Left cardiac atrium (tissue), 4 donors: ENCODE results near the gene PTGDS. TPM values are rescaled to one million over a fixed set of nuclear protein-coding genes. Genes with fewer than 3 reads are reported as not detected.

Experiments used
- ATAC-seq, 2 donors: fragments of 200-7000 bp; cut with Tn5 transposase; one replicate each; pipeline ENCODE4 v1.9.1; 2020; ENCODE audit warnings: mild to moderate bottlenecking in 2 of 2, moderate library complexity in 2 of 2
- DNase-seq: peaks from one replicate; pipeline ENCODE4 v3.0.0-alpha.2; 2020
- intact Hi-C, 2 donors: fragments of 100-400 bp; cut with DNase I; formaldehyde crosslinking; loops; one replicate each; pipeline versions ENCODE4 v1.14.1 to v1.15.1; 2022 to 2023
- total RNA-seq, 2 donors: library from RNA; stranded (reverse); fragmentation: NEBNext Ultra II Directional; extraction: Animal tissue kit (Norgen Biotek cat#: 25700); gene quantifications; one replicate each; pipeline ENCODE4 v1.2.1, GENCODE V29; 2021
- donor health status: DM: no; HTN: yes; CAD: no.
- donor health status: DM: no; HTN: yes; CAD: no; lungs with severe emphysema.
- donor health status: DM: yes; HTN: yes; CAD: no.
- donor health status: Dilated cardiomyopathy.

Gene PTGDS
- total RNA-seq, 2 donors from 2014 or later: 3,329 to 4,014 TPM

DNA sequence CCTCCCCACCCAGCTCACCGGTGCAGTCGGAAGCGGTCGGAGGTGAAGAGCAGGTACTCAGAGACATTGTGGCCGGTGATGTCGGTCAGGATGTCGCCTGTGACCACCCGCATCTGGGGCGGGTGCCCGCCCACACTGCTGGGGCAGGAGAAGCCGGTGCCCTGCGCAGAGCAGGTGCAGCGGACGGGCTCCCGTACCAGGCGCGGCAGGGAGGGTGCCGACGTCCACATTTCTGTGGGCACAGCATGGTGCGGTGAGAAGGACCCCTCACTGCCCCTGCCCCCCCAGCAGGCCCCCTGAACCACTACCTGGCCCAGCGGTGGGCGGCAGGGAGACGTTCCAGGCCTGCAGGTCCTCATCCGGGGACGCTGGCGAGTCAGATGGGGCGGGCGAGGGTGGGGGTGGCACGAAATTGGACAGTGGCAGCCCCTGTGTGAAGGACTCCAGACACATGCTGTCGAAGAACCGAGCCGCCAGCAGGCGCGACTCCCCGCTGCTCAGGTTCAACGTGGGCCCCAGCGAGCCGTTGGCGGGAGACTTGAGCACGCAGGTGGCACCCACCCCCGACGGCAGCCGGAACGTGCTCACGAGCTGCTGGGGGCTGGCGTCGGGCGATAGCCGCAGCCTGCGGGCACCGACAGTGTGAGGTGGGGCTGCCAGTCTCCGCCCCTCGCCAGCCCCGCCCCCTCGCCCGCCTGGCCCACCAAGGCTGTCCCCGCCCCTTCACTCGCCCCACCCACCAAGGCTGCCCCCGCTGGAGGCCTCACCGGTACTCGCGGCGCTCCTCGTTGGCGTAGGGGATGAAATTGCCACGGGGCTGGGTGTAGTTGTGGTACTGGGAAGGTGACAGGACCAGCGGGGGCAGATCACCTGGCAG lies 35.6 kb downstream of the PTGDS start:
- no peak for ATAC-seq

DNA sequence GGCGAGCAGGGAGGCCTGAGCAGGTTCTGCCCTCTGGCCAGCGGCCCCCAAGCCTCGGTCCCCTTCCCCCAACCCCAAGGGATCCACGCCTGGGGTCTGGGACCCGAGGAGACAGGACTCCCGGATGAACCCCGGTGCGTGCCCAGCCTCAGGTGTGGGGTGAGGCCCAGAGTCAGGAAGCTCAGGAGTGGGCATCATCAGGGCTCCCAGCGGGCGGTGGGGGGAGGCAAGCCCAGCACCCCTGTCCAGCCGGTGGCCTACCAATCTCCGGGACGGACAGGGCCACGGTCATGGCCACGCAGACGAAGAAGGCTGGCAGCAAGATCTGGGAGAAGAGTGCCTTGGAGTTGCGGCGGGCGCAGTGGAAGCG lies 36.3 kb downstream of the PTGDS start:
- intact Hi-C loops: no loop called here
- ATAC-seq: no peak
- no peak for DNase-seq

More for the DNA sequence above, 35.6 kb downstream of the PTGDS start:
- DNase-seq: no peak
- intact Hi-C loops: no loop called here

DNA sequence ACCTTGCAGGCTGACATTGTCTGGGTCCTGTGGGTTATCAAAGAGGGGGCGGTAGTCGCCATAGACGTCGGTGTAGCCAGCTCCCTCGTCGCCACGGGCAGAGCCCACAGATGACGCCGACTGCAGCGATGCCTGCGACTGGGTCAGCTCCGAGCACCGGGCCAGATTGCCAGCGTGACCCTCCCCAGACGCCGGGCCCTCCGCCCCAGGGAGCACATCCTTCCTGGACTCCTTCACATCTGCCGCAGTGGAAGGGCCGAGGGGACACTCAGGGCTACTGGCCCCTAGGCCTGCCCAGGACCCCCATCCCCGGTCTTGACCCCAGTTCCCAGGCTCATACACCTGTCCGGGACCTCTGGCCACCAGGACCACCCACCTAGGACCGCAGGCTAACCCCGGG lies 36.9 kb downstream of the PTGDS start:
- ATAC-seq (no peak), DNase-seq (no peak)
- intact Hi-C loops: no loop called here

DNA sequence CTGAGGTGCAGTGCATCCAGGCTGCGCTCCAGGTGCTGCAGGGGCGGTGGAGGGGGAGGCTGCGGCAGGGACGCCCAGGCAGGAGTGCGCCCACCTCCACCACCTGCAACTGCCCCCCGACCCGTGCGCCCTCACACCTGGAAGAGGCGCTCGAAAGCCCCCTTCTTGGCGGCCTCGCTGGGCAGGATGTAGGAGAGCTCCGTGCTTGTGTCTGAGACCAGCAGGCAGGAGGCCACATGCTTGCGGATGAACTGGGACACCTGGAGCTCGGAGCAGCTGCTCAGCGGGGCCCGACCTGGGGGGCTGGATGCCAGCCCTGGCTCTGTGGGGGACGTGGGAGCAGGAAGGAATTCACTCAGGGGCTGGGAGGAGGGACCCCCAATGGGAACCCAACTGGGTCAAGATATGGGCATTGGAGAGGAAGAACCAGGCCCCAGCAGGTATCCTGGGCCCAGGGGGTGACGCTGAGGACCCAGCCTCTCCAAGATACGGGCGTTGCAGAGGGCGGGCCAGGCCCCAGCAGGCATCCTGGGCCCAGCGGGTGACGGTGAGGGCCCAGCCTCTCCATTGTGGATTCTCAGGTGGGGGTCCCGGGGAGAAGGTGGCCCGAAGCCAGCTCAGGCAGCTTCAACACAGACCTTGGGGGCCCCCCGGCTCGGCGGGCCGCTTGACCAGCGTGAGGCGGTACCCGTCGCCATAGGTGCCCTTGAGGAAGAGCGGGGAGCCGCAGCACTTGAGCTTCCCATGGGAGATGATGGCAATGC lies 37.7 kb downstream of the PTGDS start:
- ATAC-seq: no peak
- intact Hi-C loops: no loop called here
- DNase-seq: no peak

DNA sequence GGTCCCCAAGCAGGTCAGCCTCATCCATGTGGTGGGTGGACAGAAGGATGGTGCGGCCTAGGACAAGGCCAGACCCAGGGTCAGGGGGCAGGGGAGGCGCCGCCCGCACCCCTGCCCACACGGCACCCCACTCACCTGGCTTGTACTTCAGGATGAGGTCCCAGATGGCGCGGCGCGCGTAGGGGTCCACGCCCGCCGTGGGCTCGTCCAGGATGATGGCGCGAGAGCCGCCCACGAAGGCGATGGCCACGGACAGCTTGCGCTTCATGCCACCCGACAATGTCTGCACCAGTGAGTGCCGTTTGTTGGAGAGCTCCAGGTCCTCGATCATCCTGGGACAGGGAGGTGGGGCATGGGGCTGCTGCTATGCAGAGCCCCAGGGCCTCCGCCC lies 38.2 kb downstream of the PTGDS start:
- ATAC-seq: no peak
- intact Hi-C loops: no loop called here
- DNase-seq: no peak

DNA sequence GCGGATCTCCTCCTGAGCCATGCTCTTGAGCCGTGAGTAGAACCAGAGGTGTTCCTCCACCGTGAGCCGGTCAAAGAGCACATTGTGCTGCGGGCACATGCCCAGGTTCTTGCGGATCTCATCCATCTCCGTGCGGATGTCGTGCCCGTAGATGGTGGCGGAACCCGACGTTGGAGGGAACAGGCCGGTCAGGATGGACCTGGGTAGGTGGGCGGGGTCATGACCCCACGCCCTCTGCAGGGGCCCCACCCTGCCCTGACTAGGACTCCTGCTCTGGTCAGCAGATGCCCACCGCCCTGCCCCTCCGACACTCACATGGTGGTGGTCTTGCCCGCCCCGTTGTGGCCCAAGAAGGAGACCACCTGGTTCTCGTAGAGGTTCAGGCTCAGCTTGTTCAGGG lies 38.7 kb downstream of the PTGDS start:
- intact Hi-C loops: no loop called here
- no peak for DNase-seq

DNA sequence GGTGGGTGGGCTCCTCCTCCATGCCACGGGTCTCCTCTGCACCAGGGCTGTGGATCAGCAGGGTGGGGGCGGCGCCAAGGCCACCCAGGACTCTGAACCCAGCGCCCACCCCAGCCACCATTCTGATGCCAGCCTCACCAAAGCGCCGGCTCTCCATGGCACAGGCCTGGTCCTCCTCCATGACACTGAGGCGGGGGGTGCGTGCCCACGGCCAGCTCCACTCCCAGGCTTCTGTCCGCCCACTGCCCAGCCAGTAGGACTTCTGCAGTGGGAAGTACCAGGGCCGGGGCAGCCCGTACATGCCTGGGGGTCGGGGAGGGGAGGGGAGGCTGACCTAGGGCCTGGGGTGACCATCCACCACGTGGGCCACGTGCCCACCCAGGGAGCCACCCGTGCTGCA lies 39.1 kb downstream of the PTGDS start:
- ATAC-seq: no peak
- no peak for DNase-seq
- intact Hi-C loops: no loop called here

More for the DNA sequence above, 38.7 kb downstream of the PTGDS start:
- ATAC-seq: no peak

DNA sequence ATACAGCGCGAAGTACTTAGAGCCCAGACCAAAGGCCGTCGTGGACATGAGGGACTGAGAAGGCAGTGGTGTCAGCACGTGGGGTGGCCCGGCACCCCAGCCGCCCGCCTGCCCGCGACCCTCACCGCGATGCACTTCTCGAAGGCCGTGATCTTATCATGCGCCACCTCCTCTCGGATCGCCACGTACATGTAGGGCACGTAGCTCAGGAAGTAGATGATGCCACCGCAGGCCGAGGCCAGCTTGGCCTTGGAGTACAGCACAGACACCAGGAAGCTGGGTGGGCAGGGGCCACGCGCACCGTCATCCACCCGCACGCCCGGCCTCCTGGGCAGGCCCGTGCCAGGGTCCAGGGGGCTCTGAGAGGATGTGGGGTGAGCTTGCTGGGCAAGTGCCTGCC lies 39.8 kb downstream of the PTGDS start:
- ATAC-seq (no peak), DNase-seq (no peak)
- intact Hi-C loops: no loop called here

DNA sequence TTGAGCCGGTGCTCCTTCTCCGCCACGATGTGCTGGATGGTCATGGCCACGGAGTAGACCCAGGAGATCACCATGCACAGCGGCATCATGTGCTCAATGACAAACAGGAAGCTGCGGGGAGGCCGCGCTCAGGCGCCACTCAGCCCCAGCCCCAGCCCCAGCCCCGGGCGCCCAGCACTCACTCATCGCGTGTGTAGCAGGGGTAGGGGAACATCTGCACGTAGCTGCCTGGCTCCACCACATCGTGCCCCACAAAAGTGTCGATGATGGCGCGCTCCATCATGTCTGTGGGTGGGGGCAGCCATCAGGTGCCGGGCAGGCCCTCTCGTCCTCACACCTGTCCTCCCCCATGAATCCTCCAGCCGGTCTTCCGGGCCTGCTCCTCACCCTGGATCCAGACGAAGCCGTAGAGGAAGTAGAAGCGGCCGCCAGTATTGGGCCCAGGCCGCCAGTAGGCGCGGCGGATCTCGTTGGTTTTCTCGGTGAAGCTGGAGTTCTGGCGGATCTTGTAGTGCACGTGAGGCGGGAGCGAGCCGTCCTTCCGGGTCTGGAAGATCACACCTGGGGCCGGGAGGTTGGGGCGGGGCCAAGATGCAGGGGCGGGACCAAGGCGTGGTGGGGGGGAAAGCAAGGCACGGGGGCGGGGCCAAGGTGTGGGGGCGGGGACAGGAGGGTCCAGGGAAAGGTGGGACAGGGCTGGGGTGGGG lies 40.6 kb downstream of the PTGDS start:
- intact Hi-C loops: no loop called here
- DNase-seq: no peak
- ATAC-seq: no peak

DNA sequence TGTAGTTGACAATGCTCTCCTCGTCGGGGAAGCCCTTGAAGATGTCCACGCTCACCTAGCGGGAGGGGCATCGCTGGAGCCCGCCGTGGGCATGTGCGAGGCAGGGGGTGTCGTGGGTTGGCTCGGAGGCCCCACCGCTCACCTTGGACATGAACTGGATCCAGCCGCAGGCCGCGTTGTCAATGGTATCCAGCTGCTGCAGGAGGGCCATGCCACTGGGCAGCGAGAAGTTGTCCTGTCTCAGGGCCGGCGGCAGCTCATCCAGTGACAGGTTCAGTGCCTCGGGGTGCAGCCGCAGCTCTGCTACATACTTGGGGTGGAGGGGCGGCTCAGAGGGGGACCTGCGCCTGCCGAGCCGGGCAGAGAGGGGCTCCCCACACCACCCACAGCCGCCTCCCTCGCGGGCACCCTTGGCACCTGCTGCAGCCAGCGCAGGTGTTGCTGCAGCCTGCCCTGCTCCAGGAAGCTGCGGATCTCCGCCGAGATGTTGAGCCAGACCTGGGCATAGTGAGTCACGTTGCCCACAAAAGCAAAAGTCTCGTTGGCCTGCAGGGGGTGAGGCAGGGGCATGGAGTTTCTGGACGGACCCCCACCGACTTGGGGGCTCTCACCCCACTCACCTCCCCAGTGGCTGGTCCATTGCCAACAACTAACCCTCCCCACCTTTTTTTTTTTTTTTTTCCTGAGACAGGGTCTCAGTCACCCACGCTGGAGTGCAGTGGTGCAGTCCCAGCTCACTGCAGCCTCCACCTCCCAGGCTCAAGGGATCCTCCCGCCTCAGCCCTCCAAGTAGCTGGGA lies 41.7 kb downstream of the PTGDS start:
- DNase-seq (no peak), ATAC-seq (no peak)
- intact Hi-C loops: no loop called here

DNA sequence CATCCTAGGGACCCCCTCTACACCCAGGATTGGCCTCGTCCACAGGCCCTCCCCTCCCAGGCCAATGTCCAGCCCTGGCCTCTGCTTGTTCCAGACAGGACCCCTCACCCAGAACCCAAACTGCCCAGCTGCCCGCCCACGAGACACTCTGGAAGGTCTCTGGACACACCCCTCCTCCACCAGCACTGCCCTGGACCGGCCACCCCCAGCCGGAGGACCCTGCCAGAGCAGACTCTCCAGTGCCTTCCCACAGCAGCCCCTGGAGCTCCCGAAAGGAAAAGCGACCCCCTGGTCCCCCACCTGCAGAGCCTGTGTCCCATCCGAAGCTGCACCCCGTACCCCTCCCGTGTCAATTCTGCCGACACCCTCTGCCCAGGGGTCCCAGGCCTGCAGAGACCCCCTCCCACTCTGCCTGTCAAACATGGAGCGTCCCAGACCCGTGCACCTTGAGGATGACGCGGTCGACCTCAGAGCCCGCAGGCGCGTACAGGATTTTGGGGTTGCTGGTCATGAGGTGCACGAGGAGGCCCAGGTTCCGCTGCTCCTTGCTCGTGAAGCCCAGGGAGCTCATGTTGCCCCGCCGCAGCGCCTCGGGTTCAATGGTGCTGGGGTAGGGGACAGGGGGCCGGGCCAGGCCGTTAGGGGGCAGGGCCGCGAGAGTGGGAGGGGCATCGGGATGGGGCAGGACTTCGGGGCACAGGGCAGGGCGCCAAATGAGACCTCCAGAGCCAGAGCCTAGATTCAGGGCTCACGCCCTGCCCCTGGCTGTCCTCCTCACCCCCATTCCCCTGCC lies 42.8 kb downstream of the PTGDS start:
- DNase-seq (no peak), ATAC-seq (no peak)
- intact Hi-C loops: no loop called here

DNA sequence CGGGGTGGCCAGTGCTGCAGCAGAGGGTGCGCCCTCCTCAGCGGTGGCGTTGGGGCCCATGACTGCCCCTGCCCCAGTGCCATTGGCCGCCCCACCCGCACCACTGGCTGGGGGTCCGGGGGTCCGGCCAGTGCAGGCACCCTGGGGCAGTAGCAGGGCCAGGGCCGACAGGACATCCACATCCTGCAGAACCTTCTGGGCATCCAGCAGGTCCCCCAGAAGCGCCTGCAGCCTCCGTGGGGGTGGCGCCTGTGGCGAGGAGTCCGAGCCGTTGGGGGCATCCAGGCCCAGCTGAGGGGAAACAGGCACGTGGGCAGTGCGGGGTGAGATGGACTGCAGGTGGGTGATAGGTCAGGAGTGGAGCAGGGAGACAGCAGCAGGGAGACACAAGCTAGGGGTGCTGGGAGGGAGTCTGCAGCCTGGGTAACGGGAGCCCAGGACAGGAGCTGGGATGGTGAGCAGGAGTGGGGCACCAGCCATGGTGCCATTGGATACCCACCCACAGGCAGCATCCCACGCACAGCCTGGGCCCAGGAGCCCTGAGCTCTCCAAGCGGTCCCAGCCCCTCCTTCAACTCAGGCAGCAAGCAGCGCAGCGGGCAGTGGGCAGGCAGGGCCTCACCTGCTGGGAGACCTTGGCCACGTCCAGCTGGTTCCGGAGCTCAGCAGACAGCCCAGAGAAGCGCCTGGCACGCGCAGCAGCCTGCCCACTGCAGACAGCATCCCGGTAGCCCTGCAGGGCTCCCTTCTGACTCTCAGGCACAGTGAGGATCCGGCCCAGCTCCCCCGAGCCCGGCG lies 43.7 kb downstream of the PTGDS start:
- intact Hi-C loops: no loop called here
- ATAC-seq (no peak), DNase-seq (no peak)

DNA sequence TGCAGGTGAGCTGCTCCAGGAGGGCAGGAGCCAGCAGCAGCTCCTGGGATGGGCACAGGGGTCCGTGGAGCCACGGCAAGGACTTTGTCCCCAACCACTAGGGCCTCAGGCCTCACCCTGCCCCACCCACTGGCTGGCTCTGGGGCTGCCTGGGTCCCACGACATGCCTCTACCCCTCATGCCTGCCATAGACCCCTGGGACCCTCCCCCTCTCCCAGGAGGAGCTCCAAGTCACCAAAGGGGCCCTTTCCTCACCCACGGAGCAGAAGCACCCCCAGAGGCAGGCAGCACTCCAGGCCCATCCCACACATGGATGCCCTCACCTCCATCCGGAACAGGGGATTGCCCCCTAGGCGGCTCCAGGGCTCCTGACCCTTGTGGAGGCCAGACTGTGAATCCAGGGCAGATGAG lies 44.3 kb downstream of the PTGDS start:
- DNase-seq (no peak), ATAC-seq (no peak)
- intact Hi-C loops: no loop called here

DNA sequence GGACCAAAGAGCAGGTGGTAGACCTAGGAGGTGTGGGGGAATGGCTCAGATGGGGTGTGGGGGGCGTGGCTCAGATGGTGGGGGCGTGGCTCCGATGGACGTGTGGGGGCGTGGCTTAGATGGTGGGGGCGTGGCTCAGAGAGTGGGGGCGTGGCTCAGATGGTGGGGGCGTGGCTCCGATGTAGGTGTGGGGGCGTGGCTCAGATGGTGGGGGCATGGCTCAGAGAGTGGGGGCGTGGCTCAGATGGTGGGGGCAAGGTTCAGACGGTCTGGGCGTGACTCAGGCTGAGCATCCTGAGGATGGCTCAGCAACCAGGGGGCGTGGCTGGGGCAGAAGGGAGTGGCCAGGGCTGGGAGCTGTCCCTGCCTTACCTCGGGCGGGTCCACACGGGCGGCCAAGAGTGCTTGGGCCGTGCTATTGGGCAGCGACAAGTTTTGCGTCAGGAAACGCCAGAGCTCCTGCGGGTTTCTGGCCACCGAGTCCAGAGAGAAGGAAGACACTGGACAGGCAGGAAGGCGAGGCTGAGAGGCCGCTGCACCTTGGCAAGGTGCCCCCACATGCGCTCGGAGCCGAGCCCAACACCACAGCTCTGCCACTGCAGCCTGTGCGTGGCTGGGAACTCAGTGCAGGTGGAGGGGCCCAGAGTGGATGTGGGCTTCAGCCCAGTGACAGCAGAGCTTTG lies 44.8 kb downstream of the PTGDS start:
- intact Hi-C loops: no loop called here
- DNase-seq: peak; percentile 61
- peak; percentile 27 to 49 for ATAC-seq

DNA sequence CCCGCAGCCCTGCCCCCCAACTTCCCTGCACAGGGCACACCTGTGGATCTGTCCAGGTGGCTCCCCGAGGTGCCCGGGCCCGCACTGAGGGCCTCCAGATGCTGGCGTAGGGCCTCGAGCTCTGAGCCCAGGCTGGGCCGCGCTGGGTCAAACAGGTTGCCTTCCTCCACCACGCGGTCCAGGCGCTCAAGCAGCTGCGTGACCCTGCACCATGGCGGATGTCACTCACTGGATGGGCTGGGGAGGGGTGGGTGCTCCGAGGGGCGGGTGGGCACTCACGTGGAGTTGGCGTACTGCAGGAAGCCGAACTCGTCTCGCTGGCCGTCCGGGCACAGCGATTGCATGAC lies 45.3 kb downstream of the PTGDS start:
- ATAC-seq (no peak), DNase-seq (no peak)
- intact Hi-C loops: no loop called here

DNA sequence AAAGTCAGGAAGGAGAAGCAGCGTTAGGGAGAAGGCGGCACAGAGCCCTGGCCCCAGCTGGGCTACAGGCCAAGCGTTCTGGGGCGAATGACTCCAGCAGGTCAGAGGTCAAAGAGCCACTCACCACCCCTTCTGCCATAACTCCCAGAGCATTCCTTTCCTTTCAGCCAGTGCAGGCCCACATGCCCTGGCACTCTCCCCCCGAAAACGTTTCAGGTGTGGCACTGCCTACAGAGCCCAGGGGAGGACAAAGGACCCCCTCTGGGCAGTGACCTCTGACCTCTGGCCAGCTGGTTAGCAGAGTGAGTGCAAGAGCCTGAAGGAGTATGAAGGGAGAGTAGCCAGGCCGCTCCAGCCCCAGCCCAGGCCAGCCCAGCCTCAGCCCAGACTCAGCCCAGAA lies 45.9 kb downstream of the PTGDS start:
- no peak for ATAC-seq
- DNase-seq: no peak
- intact Hi-C loops: no loop called here

DNA sequence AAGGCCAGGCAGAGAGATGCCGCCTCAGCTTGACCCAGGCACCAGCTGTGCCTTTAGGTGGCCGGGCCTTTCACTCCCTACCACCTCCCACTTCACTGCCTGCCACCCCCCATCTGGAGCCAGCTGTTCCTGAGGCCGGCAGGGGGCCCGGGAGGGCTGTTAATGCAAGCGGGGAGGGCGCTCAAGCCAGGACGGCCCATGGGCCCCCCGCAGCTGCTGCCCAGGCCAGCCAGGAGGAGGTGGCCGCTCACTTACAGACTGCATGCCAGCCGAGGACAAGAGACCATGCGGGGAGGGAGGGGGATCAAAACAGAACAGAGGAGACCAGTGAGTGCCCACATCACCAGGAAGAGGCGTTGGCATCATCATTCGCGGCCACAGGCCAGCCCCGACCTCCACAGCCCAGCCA lies 46.3 kb downstream of the PTGDS start:
- ATAC-seq: no peak
- no peak for DNase-seq
- intact Hi-C loops: no loop called here
